Smooth muscle cell (in vitro differentiated cells): ENCODE data around the gene RABL6. TPM values are rescaled to one million over a fixed set of nuclear protein-coding genes. Genes with fewer than 3 reads are reported as not detected.

Experiments used
- DNase-seq: peaks from one replicate; lab custom pipeline; 2025; ENCODE audit not compliant: unreplicated experiment; lab: John Stamatoyannopoulos, UW
- H2AFZ ChIP-seq: fragments of 200-600 bp; sonication (generic); 2 replicates; pipeline ENCODE4 v1.6.0; 2016; ENCODE audit warnings: antibody characterized with exemption, low read depth, mild to moderate bottlenecking
- H3F3A ChIP-seq: fragments of 200-600 bp; sonication (generic); 2 replicates; pipeline ENCODE4 v1.6.0; 2017; ENCODE audit warnings: antibody characterized with exemption, low read depth
- H3K27ac ChIP-seq: fragments of 200-600 bp; sonication (generic); 2 replicates; pipeline ENCODE4 v1.5.1; 2016; ENCODE audit warnings: low read depth, mild to moderate bottlenecking
- H3K27me3 ChIP-seq: fragments of 200-600 bp; sonication (generic); 2 replicates; pipeline ENCODE4 v1.6.1; 2016; ENCODE audit warnings: low read depth, mild to moderate bottlenecking
- H3K36me3 ChIP-seq: fragments of 200-600 bp; sonication (generic); 2 replicates; pipeline ENCODE4 v1.5.1; 2016; ENCODE audit warnings: low read depth
- H3K4me1 ChIP-seq: fragments of 200-600 bp; sonication (generic); 2 replicates; pipeline ENCODE4 v1.5.1; 2016; ENCODE audit warnings: low read depth
- H3K4me2 ChIP-seq: fragments of 200-600 bp; sonication (generic); 2 replicates; pipeline ENCODE4 v1.6.0; 2016; ENCODE audit warnings: mild to moderate bottlenecking
- H3K4me3 ChIP-seq: fragments of 200-600 bp; sonication (generic); 2 replicates; pipeline ENCODE4 v1.5.1; 2016; ENCODE audit warnings: mild to moderate bottlenecking
- H3K79me2 ChIP-seq: fragments of 200-600 bp; sonication (generic); 2 replicates; pipeline ENCODE4 v1.6.0; 2016; ENCODE audit warnings: low read depth, mild to moderate bottlenecking
- H3K9ac ChIP-seq: fragments of 200-600 bp; sonication (generic); 2 replicates; pipeline ENCODE4 v1.6.0; 2016; ENCODE audit warnings: low read depth
- H3K9me3 ChIP-seq: fragments of 200-600 bp; sonication (generic); replicated peaks from 2 replicates; pipeline ENCODE4 v1.5.1; 2016; ENCODE audit warnings: low read depth
- H4K20me1 ChIP-seq: fragments of 200-600 bp; sonication (generic); 2 replicates; pipeline ENCODE4 v1.6.0; 2016; ENCODE audit warnings: low read depth
- CTCF ChIP-seq: fragments of 200-600 bp; sonication (generic); IDR thresholded peaks from 2 replicates; pipeline ENCODE4 v1.5.1; 2017; ENCODE audit warnings: borderline replicate concordance, mild to moderate bottlenecking, antibody characterized with exemption; ENCODE audit not compliant: insufficient read depth, poor library complexity, severe bottlenecking
- WGBS: methylation state at CpG from one replicate; pipeline ENCODE4 v1.1.7; 2016; ENCODE audit warnings: low lambda C conversion rate; 5-methylcytosine and 5-hydroxymethylcytosine counted together
- polyA plus RNA-seq: library from polyadenylated mRNA; unstranded; fragments of >200 nt; fragmentation: Nextera tagmentation; extraction: Ambion mirVana; gene quantifications from 2 replicates; pipeline ENCODE4 v1.2.1, GENCODE V29; 2016
- total RNA-seq: library from RNA; depleted of rRNA; stranded (reverse); fragments of >200 nt; gene quantifications from 2 replicates; pipeline ENCODE4 v1.2.3, GENCODE V29; 2014

RABL6 gene
- total and polyA plus RNA-seq, 2 experiments from 2014 or later, result 54.3 to 81.6 TPM

GRCh38 chr9:136789523-136789937, 18.2 kb upstream of the RABL6 start:
- peaks cover 15% of the 10 kb centered on the region for H3K79me2 ChIP-seq
- peak overlapping the region; percentile 38 for H3K27ac ChIP-seq
- H3K36me3 ChIP-seq, result no peaks in the 10 kb centered on the region
- no peak overlapping the region for H2AFZ ChIP-seq
- H3K27me3 ChIP-seq, result no peaks in the 10 kb centered on the region
- H3K4me1 ChIP-seq, result peaks cover 28% of the 10 kb centered on the region
- no peak for DNase-seq
- WGBS, result 23% methylated on average over 3 of the region's 3 CpGs
- TF ChIP-seq CTCF, result no peak
- peaks cover 13% of the 10 kb centered on the region for H3F3A ChIP-seq
- peaks cover 12% of the 10 kb centered on the region for H4K20me1 ChIP-seq
- H3K9me3 ChIP-seq, result no peaks in the 10 kb centered on the region
- H3K4me2 ChIP-seq, result peak overlapping the region; percentile 72
- no peak overlapping the region for H3K4me3 ChIP-seq
- H3K9ac ChIP-seq, result no peak overlapping the region

GRCh38 chr9:136790640-136791515, 16.9 kb upstream of the RABL6 start, which contains the start of gene TMEM141:
TMEM141 (plus strand) TSS chr9:136791344; CDS start chr9:136791371, 27 bp downstream.
- Histone ChIP-seq H3K36me3 (no peaks in the 10 kb centered on the region), H3K4me2 (peak within 1 kb of the TSS; percentile 95), H3K27me3 (no peaks in the 10 kb centered on the region), H3K9me3 (no peaks in the 10 kb centered on the region), H3K9ac (peak within 1 kb of the TSS; percentile 78), H3K79me2 (peaks cover 15% of the 10 kb centered on the region), H4K20me1 (peaks cover 12% of the 10 kb centered on the region), H3K4me3 (peak within 1 kb of the TSS; percentile 76), H3F3A (peaks cover 15% of the 10 kb centered on the region), H3K27ac (peak within 1 kb of the TSS; percentile 87), H2AFZ (no peak within 1 kb of the TSS), H3K4me1 (peaks cover 32% of the 10 kb centered on the region)
- DNase-seq, result peak; percentile 99
- 1% methylated on average over 30 of the region's 70 CpGs for WGBS
- TF ChIP-seq CTCF, result no peak

GRCh38 chr9:136791516-136792276, 16.1 kb upstream of the RABL6 start:
- Histone ChIP-seq H3K9me3 (no peaks in the 10 kb centered on the region), H4K20me1 (peaks cover 12% of the 10 kb centered on the region), H3K79me2 (peaks cover 15% of the 10 kb centered on the region), H2AFZ (no peak overlapping the region), H3K4me1 (peaks cover 39% of the 10 kb centered on the region), H3F3A (peaks cover 15% of the 10 kb centered on the region), H3K4me3 (peak overlapping the region; percentile 76), H3K4me2 (peak overlapping the region; percentile 95), H3K9ac (peak overlapping the region; percentile 78), H3K36me3 (no peaks in the 10 kb centered on the region), H3K27me3 (no peaks in the 10 kb centered on the region), H3K27ac (peak overlapping the region; percentile 87)
- 11% methylated on average over 28 of the region's 29 CpGs for WGBS
- TF ChIP-seq CTCF, result peak; percentile 100
- DNase-seq, result no peak
